GM18858 (cell line): ENCODE measurements around the gene RPL36AL.
"Not testable (repeated sequence)": the region's sequence is repeated elsewhere in the genome, so short reads cannot be mapped to it uniquely, and the experiment has no call there.

Experiments
- ATAC-seq: cut with Tn5 transposase; IDR thresholded peaks from one replicate; pipeline ENCODE4 v1.9.1; 2021; ENCODE audit not compliant: unreplicated experiment

The RPL36AL gene

DNA sequence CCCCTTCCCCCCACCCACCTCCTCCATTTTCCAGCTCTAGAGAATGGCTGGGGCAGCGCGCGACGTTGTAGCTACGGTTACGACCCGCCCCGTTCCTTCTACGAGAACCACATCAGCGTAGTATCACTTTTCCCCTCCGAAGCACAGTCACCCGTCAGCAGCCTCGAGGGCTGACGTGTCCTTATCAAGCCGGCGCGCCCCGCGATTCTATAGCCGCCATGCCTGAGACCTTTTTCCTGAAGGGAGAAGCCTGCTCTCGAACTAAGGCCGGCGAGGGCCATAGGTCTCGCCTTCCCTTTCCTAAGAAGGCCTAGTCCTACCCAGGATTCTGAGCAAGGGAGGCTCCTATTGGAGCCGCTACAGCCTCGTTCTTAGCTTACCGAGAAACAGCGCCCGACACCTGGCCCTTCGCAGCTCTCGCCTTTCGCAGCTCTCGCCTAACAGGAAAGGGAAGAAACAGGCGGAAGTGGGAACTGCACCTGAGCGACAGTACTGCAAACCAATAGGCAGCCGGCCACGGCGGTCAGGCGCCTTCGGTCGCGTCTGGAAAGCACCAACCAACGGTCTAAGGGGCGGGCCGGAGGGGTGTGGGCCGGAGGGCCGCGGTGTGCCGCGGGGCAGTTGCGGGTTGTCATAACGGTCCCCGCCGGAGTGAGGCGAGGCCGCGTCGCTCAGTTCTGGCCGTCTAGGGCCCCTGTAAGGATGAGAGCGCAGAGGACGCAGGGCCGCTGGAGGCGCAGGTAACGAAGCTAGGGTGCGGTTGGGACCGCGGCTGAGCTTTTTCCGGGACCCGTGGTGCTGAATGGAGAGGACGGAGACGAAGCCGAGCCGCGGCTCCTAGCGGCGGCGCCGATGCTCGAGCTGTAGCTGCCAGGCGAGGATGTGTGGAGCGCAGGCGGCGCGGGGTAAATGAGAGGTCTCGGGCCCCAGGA, at the start of gene RPL36AL, which contains the start of gene MGAT2:
Gene RPL36AL (minus strand): TSS at position 445 of the 932 bp plus-strand sequence. CDS start 1,522 bp downstream, outside the sequence.
Gene MGAT2 (plus strand): TSS at position 618 of the 932 bp plus-strand sequence. CDS start 470 bp downstream, outside the sequence.
- peak; percentile 88 for ATAC-seq

DNA sequence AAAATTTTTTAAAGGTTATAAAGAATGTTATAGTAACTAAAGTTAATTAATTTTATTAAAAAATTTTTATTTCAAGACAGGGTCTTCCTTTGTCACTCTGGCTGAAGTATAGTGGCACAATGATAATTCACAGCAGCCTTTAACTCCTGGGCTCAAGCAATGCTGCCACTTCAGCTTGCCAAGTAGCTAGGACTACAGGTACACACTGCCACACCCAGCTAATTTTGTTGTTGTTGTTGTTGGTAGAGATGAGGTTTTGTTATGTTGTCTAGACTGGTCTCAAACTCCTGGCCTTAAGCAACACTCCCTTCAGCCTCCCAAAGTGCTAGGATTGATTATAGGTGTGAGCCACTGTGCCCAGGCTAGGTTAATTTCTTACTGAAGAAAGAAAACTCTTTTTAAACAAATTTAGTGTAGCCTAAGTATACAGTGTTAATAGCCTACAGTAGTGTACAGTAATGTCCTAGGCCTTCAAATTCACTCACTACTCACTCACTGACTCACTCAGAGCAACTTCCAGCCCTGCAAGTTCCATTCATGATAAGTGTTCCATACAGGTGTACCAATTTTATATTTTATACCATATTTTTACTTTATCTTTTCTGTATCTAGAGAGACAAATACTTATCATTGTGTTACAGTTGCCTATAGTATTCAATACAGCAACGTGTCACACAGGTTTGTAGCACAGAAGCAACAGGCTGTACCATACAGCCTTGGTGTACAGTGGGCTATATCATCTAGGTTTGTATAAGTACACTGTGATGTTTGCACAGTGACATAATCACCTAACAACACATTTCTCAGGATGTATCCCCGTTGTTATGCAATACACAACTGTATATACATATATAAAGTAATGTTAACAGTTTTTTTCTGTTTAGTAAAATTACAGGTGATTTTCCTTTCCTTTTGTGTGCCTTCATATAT, 39.4 kb upstream of the RPL36AL start:
- ATAC-seq: no peak

DNA sequence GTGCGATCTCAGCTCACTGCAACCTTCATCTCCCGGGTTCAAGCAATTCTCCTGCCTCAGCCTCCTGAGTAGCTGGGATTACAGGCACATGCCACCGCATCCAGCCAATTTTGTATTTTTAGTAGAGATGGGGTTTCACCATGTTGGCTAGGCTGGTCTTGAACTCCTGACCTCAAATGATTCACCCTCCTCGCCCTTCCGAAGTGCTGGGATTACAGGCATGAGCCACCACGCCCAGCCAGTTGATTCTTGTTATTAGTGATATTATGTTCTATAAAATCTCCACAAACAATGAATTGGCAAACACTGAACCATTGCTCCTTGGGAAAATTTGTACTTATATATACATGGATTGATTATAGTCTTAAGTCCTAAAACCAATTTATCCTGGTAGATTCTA, 37.1 kb upstream of the RPL36AL start:
- not testable (repeated sequence) for ATAC-seq

DNA sequence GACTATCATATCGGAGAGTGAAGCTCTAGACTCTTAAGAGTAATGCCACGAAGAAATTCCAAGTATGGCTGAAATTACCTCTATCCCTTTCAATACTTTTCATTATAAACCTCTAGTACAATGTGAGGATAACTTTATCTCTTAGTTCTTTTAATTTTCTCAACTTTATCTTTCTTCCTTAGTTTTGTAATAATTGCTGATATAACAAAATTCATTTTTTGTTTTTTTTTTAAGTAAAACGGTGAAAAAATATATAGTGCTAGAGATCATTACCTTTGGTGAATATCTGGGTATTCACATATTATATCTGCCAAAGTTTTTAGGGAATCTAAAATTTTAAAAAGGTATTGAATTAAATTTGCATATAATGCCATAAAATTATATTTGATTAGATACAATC, 34.1 kb upstream of the RPL36AL start:
- ATAC-seq: no peak

- ATAC-seq: no peak
These were observed 33.1 kb upstream of the RPL36AL start for GRCh38 chr14:49653508-49653907.

DNA sequence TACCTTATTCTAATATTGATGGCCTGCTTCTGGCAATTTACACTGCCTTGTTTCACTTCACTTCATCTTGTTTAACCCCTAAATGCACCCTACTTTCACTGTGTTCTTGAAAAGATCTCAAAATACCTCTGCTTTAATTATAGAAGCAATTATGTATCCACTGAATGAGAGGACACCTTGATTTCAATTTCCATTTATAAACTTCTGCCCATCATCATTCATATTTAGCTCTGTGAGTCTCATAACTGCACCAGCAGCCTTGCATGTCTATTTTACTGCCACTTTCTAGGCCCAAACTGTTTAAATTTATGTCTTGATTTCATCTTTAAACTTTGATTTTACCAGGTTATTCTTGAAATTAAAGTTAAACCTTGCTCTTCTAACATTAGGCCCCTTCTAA, 21.7 kb upstream of the RPL36AL start:
- no peak for ATAC-seq

DNA sequence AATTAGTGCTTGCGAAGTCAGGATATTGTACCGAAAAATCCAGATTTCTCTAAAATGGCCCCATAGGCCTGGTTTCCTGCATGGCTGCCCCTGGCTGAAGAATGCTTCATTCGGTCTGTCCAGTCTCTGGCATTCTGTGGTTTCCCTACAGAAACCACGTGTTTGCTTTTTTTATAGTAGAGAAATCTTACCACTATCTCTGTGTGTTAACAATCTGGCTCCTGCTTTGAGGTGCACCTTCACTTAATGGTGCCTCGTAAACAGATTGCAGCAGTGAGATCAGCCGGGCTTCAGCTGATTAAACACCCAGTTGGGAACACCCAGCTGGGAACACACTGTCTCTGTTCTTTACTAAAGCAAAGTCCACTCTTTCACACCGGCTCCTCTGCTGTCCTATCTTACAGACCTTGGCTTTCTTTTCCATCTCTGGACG, 21.3 kb upstream of the RPL36AL start:
- no peak for ATAC-seq

- no peak for ATAC-seq
These were observed 20.4 kb upstream of the RPL36AL start for GRCh38 chr14:49640540-49641417.

DNA sequence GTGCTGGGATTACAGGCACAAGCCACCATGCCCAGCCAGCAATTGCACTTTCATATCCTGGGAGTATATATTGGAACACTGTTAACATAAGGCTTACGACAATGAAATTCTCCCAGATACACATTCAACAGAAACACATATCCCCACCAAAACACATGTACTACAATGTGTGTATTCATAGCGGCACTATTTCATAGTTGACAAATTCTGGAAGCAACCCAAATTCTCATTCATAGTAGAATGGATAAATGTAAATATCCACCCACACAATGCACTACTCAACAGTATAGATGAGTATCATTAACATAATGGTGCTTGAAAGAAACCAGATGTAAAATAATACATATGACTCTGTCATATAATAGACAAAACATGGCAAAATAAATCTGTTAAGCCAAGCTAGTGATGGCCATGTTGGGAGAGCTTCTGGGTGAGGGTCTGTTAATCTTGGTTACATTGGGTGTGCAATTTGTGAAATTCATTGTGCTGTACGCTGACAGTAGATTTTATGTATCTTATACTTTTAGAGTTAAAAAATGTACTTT, 17.2 kb upstream of the RPL36AL start:
- no peak for ATAC-seq

- no peak for ATAC-seq
These were observed 16.4 kb upstream of the RPL36AL start for GRCh38 chr14:49636866-49637265.

- ATAC-seq: peak; percentile 23
These were observed 14.3 kb upstream of the RPL36AL start, which contains the start of gene DNAAF2 for GRCh38 chr14:49634547-49635334. DNAAF2 (minus strand) TSS chr14:49635244; CDS start chr14:49635149, 95 bp downstream.

- peak; percentile 64 for ATAC-seq
These were observed 13.5 kb upstream of the RPL36AL start for GRCh38 chr14:49633640-49634546.

GRCh38 chr14:49623941-49624839, 3.8 kb upstream of the RPL36AL start:
- no peak for ATAC-seq

DNA sequence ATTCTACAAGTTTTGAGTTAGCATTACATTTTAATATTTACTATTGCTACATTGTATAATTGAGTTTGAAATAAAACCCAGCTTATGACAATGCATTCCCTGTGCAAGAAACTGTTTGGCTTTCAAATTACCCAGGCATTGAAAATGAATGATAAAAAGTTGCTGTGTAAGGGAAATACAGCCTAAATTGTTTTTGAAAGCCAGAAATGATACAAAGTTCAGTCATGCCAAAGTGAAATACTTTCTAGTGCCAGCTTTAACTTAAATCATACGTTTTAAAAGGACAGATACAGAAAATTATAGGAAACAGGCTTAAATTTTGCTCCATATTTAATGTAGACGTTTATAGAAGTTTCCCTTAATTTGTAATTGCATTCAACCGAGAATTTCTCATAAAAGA, 3.0 kb upstream of the RPL36AL start:
- no peak for ATAC-seq

DNA sequence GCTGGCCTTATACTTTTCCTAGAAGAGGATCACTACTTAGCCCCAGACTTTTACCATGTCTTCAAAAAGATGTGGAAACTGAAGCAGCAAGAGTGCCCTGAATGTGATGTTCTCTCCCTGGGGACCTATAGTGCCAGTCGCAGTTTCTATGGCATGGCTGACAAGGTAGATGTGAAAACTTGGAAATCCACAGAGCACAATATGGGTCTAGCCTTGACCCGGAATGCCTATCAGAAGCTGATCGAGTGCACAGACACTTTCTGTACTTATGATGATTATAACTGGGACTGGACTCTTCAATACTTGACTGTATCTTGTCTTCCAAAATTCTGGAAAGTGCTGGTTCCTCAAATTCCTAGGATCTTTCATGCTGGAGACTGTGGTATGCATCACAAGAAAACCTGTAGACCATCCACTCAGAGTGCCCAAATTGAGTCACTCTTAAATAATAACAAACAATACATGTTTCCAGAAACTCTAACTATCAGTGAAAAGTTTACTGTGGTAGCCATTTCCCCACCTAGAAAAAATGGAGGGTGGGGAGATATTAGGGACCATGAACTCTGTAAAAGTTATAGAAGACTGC, 1.7 kb upstream of the RPL36AL start:
- ATAC-seq: no peak

GRCh38 chr14:49621114-49621881, 872 bp upstream of the RPL36AL start:
- ATAC-seq: peak; percentile 7
